T47D (cell line): ENCODE data around the gene TEX29.
A peak's percentile ranks its signal among the peaks of the same experiment; 100 is the strongest.

Experiments
- DNase-seq, 2 experiments: peaks; one replicate each; pipeline versions ENCODE4 v3.0.0 to v3.0.0-alpha.2; 2011 to 2012; ENCODE audit warnings: low read depth in 1 of 2, low spot score in 1 of 2
- JUND ChIP-seq: IDR thresholded peaks from 2 replicates; pipeline ENCODE4 v1.6.1; 2012; ENCODE audit warnings: low read depth
- in situ Hi-C: cut with HindIII; loops from 2 replicates; pipeline ENCODE4 v1.10.0; 2016; ENCODE audit warnings: low sequenced_read_pairs, low pct_unique_long_range_greater_than_20kb

Gene TEX29

GRCh38 chr13:111342721-111343120 is 22.3 kb downstream of the TEX29 start:
- TF ChIP-seq JUND: no peak
- DNase-seq: no peak
- in situ Hi-C loops: no loop called here

- in situ Hi-C loops: no loop called here
- TF ChIP-seq JUND: no peak
- DNase-seq: no peak
Observed at GRCh38 chr13:111343186-111343805, 22.9 kb downstream of the TEX29 start.

DNA sequence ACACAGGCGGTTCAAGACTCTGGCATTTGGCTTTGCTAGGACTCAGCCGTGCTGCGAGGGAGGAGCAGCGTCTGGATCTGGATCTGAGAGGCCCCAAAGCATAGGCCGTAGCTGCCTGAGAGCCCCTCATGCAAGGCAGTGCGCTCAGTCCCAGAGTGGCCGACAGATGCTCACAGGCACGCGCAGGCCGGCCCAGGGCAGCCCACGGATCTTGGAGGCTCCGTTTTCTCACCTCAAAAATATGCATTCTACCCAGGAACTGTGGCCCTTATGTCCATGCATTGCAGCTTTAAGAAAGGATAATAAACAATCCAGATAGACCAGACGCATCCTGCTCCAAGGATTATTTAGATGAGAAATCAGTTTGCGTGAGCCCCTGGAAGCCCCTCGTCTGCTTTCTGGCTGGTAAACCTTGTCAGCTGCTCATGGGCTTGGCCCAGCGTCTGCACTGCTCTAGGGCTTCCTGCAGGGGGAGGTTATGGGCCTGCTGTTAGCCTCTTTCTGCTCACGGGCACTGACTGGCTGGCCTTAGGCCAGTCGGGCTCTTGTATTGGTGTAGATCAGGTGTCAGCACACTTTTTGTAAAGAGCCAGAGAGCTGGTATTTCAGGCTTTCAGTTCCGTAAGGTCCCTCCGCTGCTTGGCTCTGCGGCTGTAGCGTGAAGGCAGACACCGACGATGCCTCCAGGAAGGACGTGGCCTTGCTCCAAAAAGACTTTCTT is 24.2 kb downstream of the TEX29 start:
- peak; percentile 27 to 83 for DNase-seq
- no peak for TF ChIP-seq JUND
- in situ Hi-C loops: no loop called here

GRCh38 chr13:111345682-111346081 is 25.2 kb downstream of the TEX29 start:
- DNase-seq: no peak
- in situ Hi-C loops: no loop called here
- TF ChIP-seq JUND: no peak

GRCh38 chr13:111346101-111346680 is 25.7 kb downstream of the TEX29 start:
- in situ Hi-C loops: no loop called here
- no peak for TF ChIP-seq JUND
- no peak for DNase-seq

GRCh38 chr13:111347438-111347837 is 27.0 kb downstream of the TEX29 start:
- DNase-seq: no peak
- TF ChIP-seq JUND: no peak
- in situ Hi-C loops: no loop called here

DNA sequence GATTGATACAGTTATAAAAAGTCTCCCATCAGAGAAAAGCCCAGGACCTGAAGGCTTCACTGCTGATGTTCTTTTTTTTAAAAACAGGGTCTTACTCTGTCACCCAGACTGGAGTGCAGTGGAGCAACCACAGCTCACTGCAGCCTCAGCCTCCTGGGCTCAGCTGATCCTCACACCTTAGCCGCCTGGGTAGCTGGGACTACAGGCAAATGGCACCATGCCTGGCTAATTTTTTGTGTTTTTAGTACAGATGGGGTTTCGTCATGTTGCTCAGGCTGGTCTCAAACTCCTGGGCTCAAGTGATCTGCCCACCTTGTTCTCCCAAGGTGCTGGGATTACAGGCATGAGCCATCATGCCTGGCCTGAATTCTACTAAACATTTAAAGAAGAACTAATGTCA is 33.1 kb downstream of the TEX29 start:
- DNase-seq: no peak
- in situ Hi-C loops: no loop called here
- TF ChIP-seq JUND: no peak

GRCh38 chr13:111354789-111355188 is 34.3 kb downstream of the TEX29 start:
- DNase-seq: no peak
- TF ChIP-seq JUND: no peak
- in situ Hi-C loops: no loop called here

GRCh38 chr13:111356795-111357194 is 36.4 kb downstream of the TEX29 start:
- in situ Hi-C loops: no loop called here
- TF ChIP-seq JUND: no peak
- DNase-seq: no peak

- TF ChIP-seq JUND: no peak
- DNase-seq: no peak
- in situ Hi-C loops: no loop called here
Observed at GRCh38 chr13:111359237-111359915, 38.9 kb downstream of the TEX29 start.

- in situ Hi-C loops: no loop called here
- no peak for DNase-seq
- TF ChIP-seq JUND: no peak
Observed at GRCh38 chr13:111359930-111360329, 39.5 kb downstream of the TEX29 start.

DNA sequence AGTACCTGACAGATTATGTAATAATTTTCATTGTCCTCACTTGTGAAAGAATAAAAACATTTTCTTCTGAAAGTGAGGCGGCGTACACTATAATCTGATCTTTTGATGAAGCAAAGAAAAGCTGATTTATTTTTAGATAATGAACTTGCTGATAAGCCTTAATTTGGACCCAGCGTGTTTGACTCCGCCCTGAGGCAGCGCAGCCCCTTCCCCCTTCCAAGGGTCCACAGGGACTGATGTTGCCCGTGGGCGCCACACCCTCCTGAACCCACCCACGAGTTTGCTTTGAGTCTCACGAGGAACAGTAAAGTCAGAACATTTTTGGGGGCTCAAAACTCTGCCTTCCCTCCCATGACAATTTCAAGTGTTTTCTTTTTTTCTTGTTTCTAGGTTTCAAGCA is 40.0 kb downstream of the TEX29 start:
- in situ Hi-C loops: no loop called here
- DNase-seq: no peak
- no peak for TF ChIP-seq JUND
